ENCODE measurements around the gene COL21A1. TPM values are rescaled to one million over a fixed set of nuclear protein-coding genes. Genes with fewer than 3 reads are reported as not detected.

The COL21A1 gene
- total RNA-seq, 2 experiments from 2014 or later, result not detected

- H3K9me3 ChIP-seq (ENCODE audit: control insufficient read depth in 1 of 2, insufficient read depth in 1 of 2, low read length in 2 of 2), result no peaks in the 10 kb centered on the region
- H3K27ac ChIP-seq (ENCODE audit: low read depth in 1 of 2, low read length in 2 of 2), result no peak overlapping the region
- Mint-ChIP-seq H3K4me3 (no peak overlapping the region), H3K36me3 (ENCODE audit: low read depth) (no peaks in the 10 kb centered on the region), H3K27me3 (no peaks in the 10 kb centered on the region), H3K9me3 (peaks cover 7% of the 10 kb centered on the region), H3K4me1 (ENCODE audit: low read depth) (no peaks in the 10 kb centered on the region), H3K27ac (no peak overlapping the region)
- no peak overlapping the region for H3K4me3 ChIP-seq (ENCODE audit: low read length)
- no peaks in the 10 kb centered on the region for H3K36me3 ChIP-seq (ENCODE audit: insufficient read depth, low read length)
- no peaks in the 10 kb centered on the region for H3K27me3 ChIP-seq (ENCODE audit: control insufficient read depth in 1 of 2, insufficient read depth in 2 of 2, low read length in 2 of 2)
- CTCF ChIA-PET, result no interaction called here
- H3K4me1 ChIP-seq (ENCODE audit: insufficient read depth, low read length), result no peaks in the 10 kb centered on the region
- ATAC-seq (ENCODE audit: poor library complexity) (no peak), DNase-seq (no peak)
- intact Hi-C loops (cut with DNase I, micrococcal nuclease), result no loop called here
- POLR2A ChIA-PET, result no interaction called here
- no peak for TF ChIP-seq CTCF (IDR thresholded peaks at IDR 0.05)
Measured at GRCh38 chr6:56024931-56025330, 222.4 kb downstream of the COL21A1 start.

GRCh38 chr6:56023829-56024228, 223.6 kb downstream of the COL21A1 start:
- Histone ChIP-seq H3K9me3 (ENCODE audit: control insufficient read depth in 1 of 2, insufficient read depth in 1 of 2, low read length in 2 of 2) (no peaks in the 10 kb centered on the region), H3K27me3 (ENCODE audit: control insufficient read depth in 1 of 2, insufficient read depth in 2 of 2, low read length in 2 of 2) (no peaks in the 10 kb centered on the region), H3K27ac (ENCODE audit: low read depth in 1 of 2, low read length in 2 of 2) (no peak overlapping the region), H3K4me3 (ENCODE audit: low read length) (no peak overlapping the region), H3K36me3 (ENCODE audit: insufficient read depth, low read length) (no peaks in the 10 kb centered on the region), H3K4me1 (ENCODE audit: insufficient read depth, low read length) (no peaks in the 10 kb centered on the region)
- ATAC-seq (ENCODE audit: poor library complexity), result no peak
- Mint-ChIP-seq H3K4me3 (no peak overlapping the region), H3K9me3 (peaks cover 10% of the 10 kb centered on the region), H3K27me3 (no peaks in the 10 kb centered on the region), H3K4me1 (ENCODE audit: low read depth) (no peaks in the 10 kb centered on the region), H3K27ac (no peak overlapping the region), H3K36me3 (ENCODE audit: low read depth) (no peaks in the 10 kb centered on the region)
- ChIA-PET CTCF (no interaction called here), POLR2A (no interaction called here)
- no peak for DNase-seq
- no peak for TF ChIP-seq CTCF (IDR thresholded peaks at IDR 0.05)
- intact Hi-C loops (cut with DNase I, micrococcal nuclease), result no loop called here

- Mint-ChIP-seq H3K36me3 (ENCODE audit: low read depth) (no peaks in the 10 kb centered on the region), H3K4me3 (no peak overlapping the region), H3K4me1 (ENCODE audit: low read depth) (no peaks in the 10 kb centered on the region), H3K27me3 (no peaks in the 10 kb centered on the region), H3K9me3 (peaks cover 8% of the 10 kb centered on the region), H3K27ac (no peak overlapping the region)
- intact Hi-C loops (cut with DNase I, micrococcal nuclease), result no loop called here
- ChIA-PET CTCF (no interaction called here), POLR2A (no interaction called here)
- DNase-seq (no peak), ATAC-seq (ENCODE audit: poor library complexity) (no peak)
- H3K9me3 ChIP-seq (ENCODE audit: control insufficient read depth in 1 of 2, insufficient read depth in 1 of 2, low read length in 2 of 2), result no peaks in the 10 kb centered on the region
- H3K27ac ChIP-seq (ENCODE audit: low read depth in 1 of 2, low read length in 2 of 2), result no peak overlapping the region
- no peak overlapping the region for H3K4me3 ChIP-seq (ENCODE audit: low read length)
- H3K4me1 ChIP-seq (ENCODE audit: insufficient read depth, low read length), result no peaks in the 10 kb centered on the region
- H3K36me3 ChIP-seq (ENCODE audit: insufficient read depth, low read length), result no peaks in the 10 kb centered on the region
- TF ChIP-seq CTCF (IDR thresholded peaks at IDR 0.05), result no peak
- H3K27me3 ChIP-seq (ENCODE audit: control insufficient read depth in 1 of 2, insufficient read depth in 2 of 2, low read length in 2 of 2), result no peaks in the 10 kb centered on the region
Measured at GRCh38 chr6:56022678-56023077, 224.7 kb downstream of the COL21A1 start.
